ENCODE results near the gene SLC35B1.

- TF ChIP-seq, protein P1, sequence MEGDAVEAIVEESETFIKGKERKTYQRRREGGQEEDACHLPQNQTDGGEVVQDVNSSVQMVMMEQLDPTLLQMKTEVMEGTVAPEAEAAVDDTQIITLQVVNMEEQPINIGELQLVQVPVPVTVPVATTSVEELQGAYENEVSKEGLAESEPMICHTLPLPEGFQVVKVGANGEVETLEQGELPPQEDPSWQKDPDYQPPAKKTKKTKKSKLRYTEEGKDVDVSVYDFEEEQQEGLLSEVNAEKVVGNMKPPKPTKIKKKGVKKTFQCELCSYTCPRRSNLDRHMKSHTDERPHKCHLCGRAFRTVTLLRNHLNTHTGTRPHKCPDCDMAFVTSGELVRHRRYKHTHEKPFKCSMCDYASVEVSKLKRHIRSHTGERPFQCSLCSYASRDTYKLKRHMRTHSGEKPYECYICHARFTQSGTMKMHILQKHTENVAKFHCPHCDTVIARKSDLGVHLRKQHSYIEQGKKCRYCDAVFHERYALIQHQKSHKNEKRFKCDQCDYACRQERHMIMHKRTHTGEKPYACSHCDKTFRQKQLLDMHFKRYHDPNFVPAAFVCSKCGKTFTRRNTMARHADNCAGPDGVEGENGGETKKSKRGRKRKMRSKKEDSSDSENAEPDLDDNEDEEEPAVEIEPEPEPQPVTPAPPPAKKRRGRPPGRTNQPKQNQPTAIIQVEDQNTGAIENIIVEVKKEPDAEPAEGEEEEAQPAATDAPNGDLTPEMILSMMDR (IDR thresholded peaks at IDR 0.05), result no peak
- TF ChIP-seq EP300 (IDR thresholded peaks at IDR 0.05), result peak; percentile 50 to 70
Measured at GRCh38 chr17:49687878-49688491, 19.8 kb downstream of the SLC35B1 start.
